CD4-positive, alpha-beta T cell treated with Interferon gamma for 1 hour (primary cell): ENCODE results near the gene APCDD1.
"Not testable (repeated sequence)": the region's sequence is repeated elsewhere in the genome, so short reads cannot be mapped to it uniquely, and the experiment has no call there.

Experiments
- DNase-seq: peaks from one replicate; pipeline ENCODE4 v3.0.0-alpha.2; 2020

Gene APCDD1

DNA sequence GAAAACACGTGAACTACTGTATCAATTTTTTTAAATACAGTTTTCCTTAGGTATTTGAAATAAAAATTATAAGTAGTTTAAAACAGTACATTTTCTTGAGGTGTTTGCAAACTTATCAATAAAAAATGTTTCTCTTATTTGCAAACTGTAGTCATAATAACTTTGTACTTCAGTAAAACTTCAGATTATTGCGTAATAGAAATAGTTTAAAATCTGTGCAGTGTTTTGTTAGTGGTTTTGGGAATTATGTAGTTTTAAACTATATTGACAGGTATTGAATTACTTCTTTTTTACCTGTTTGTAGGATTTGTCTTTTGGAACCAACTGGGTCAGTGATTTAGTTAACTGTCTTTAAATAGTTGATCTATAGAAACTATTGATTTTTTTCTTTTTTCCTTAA lies 78.7 kb downstream of the APCDD1 start:
- no peak for DNase-seq

GRCh38 chr18:10536280-10536679 lies 81.8 kb downstream of the APCDD1 start:
- no peak for DNase-seq

DNA sequence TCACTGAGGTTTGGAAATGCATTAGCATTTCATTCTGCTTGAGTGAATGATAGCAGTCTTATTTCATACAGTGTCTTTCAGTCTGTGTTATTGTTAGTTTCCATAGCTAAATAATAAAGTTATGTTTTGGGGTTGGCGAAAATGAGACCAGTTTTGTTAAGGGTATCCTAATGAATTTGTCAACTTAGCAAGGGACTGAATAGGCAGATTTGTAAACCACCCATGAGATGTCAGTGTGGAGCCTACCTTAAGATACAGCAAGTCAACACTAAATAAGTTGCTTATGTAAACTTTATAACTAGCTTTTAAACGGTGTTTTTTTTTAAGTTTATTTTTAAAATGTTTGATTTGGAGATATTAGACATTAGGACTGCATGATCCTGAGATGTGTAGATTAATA lies 83.3 kb downstream of the APCDD1 start:
- no peak for DNase-seq

- not testable (repeated sequence) for DNase-seq
Measured at GRCh38 chr18:10539124-10539523, 84.7 kb downstream of the APCDD1 start.
